ENCODE results near the gene ASPM.

Gene ASPM

DNA sequence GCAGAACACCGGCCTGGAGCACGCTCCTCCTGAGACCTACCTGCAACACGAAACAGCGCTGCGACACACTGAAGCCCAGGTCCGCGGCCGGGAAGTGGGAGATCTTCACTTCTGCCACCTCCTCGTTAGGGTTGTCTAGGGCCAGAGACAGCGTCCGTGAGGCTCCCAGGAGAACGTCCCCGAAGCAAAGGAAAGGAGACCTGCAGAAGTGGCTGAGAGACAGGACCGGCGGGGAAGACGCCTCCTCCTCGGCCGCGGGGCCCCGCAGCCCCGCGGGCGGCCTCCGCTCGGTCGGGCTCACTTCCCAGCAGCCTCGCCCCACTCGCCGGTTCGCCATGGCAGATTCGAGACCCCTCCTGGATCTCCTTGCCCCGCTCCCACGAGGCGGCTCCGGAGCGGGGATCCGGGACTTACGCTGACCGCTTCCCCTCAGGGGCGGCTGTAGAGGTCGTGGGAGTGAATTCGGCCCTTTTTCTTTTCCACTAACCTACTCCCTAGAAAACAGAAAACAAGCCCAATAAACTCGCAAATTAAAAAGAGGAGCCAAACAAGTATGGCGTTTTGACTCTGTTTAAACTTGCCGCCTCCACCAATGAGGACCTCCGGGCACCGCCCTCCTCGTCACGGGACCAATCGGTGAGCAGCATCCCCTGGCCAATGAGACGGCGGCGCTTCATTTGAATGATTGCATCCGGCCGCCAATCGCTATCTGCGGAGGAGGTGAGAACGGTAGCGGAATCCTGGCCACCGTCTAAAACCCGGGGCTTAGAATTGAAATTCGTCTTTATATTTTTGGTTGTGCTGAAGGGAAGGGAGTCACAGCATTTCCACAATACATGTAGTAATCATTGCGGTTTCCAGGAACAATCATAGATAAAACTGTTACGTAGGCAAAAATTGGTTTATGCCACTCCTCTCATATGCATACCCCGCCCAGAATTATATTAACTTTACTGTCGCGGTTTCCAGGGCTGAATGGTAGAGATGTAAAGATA, at the start of gene ASPM (continued):
- TF ChIP-seq, protein P1, sequence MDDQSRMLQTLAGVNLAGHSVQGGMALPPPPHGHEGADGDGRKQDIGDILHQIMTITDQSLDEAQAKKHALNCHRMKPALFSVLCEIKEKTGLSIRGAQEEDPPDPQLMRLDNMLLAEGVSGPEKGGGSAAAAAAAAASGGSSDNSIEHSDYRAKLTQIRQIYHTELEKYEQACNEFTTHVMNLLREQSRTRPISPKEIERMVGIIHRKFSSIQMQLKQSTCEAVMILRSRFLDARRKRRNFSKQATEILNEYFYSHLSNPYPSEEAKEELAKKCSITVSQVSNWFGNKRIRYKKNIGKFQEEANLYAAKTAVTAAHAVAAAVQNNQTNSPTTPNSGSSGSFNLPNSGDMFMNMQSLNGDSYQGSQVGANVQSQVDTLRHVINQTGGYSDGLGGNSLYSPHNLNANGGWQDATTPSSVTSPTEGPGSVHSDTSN (CRISPR knock-in tag; IDR thresholded peaks at IDR 0.05) = 0 out of 2 replicates have a peak, but pooled peaks have one; percentile 43
- TF ChIP-seq KLF10 (tag by site-specific recombination; IDR thresholded peaks at IDR 0.05) (no peak), ZNF324 (tag by site-specific recombination; IDR thresholded peaks at IDR 0.05) (peak; percentile 26; the same call in 1 of the 2 replicates), ZNF548 (tag by site-specific recombination; IDR thresholded peaks at IDR 0.05) (no peak), MEIS1 (CRISPR knock-in tag; IDR thresholded peaks at IDR 0.05; ENCODE audit: borderline replicate concordance) (no peak), ZFHX2 (tag by site-specific recombination; conservative IDR thresholded peaks at IDR 0.05) (no peak), ZNF184 (tag by site-specific recombination; IDR thresholded peaks at IDR 0.05) (no peak), ZBTB17 (tag by site-specific recombination; IDR thresholded peaks at IDR 0.05) (no peak), ZNF777 (tag by site-specific recombination; IDR thresholded peaks at IDR 0.05; ENCODE audit: borderline replicate concordance) (no peak), OSR2 (tag by site-specific recombination; IDR thresholded peaks at IDR 0.05) (peak; percentile 67), ZNF549 (tag by site-specific recombination; IDR thresholded peaks at IDR 0.05) (no peak), ZNF132 (tag by site-specific recombination; IDR thresholded peaks at IDR 0.05; ENCODE audit: borderline replicate concordance) (no peak), ZNF660 (tag by site-specific recombination; IDR thresholded peaks at IDR 0.05) (peak; percentile 42; the same call in 1 of the 2 replicates), ZNF555 (tag by site-specific recombination; conservative IDR thresholded peaks at IDR 0.05) (no peak), BCL11A (tag by site-specific recombination; IDR thresholded peaks at IDR 0.05; ENCODE audit: low read depth) (no peak), ZNF776 (tag by site-specific recombination; IDR thresholded peaks at IDR 0.05; ENCODE audit: borderline replicate concordance) (no peak), ZBTB7A (tag by site-specific recombination; IDR thresholded peaks at IDR 0.05; ENCODE audit: low read depth) (no peak), ZSCAN23 (tag by site-specific recombination; IDR thresholded peaks at IDR 0.05) (no peak), ZFP3 (tag by site-specific recombination; IDR thresholded peaks at IDR 0.05; ENCODE audit: low read depth) (no peak), SCRT2 (tag by site-specific recombination; IDR thresholded peaks at IDR 0.05) (no peak), ZNF585B (tag by site-specific recombination; IDR thresholded peaks at IDR 0.05) (no peak), ZNF214 (tag by site-specific recombination; IDR thresholded peaks at IDR 0.05; ENCODE audit: borderline replicate concordance) (no peak), ZNF654 (tag by site-specific recombination; IDR thresholded peaks at IDR 0.05; ENCODE audit: low read depth) (no peak)
- TF ChIP-seq, protein P2, sequence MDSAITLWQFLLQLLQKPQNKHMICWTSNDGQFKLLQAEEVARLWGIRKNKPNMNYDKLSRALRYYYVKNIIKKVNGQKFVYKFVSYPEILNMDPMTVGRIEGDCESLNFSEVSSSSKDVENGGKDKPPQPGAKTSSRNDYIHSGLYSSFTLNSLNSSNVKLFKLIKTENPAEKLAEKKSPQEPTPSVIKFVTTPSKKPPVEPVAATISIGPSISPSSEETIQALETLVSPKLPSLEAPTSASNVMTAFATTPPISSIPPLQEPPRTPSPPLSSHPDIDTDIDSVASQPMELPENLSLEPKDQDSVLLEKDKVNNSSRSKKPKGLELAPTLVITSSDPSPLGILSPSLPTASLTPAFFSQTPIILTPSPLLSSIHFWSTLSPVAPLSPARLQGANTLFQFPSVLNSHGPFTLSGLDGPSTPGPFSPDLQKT (IDR thresholded peaks at IDR 0.05; ENCODE audit: borderline replicate concordance, low read depth, low read length) = no peak
- TF ChIP-seq, protein P3, sequence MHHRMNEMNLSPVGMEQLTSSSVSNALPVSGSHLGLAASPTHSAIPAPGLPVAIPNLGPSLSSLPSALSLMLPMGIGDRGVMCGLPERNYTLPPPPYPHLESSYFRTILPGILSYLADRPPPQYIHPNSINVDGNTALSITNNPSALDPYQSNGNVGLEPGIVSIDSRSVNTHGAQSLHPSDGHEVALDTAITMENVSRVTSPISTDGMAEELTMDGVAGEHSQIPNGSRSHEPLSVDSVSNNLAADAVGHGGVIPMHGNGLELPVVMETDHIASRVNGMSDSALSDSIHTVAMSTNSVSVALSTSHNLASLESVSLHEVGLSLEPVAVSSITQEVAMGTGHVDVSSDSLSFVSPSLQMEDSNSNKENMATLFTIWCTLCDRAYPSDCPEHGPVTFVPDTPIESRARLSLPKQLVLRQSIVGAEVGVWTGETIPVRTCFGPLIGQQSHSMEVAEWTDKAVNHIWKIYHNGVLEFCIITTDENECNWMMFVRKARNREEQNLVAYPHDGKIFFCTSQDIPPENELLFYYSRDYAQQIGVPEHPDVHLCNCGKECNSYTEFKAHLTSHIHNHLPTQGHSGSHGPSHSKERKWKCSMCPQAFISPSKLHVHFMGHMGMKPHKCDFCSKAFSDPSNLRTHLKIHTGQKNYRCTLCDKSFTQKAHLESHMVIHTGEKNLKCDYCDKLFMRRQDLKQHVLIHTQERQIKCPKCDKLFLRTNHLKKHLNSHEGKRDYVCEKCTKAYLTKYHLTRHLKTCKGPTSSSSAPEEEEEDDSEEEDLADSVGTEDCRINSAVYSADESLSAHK (tag by site-specific recombination; IDR thresholded peaks at IDR 0.05) = peak; percentile 44; the same call in 1 of the 2 replicates
- TF ChIP-seq, protein P4, sequence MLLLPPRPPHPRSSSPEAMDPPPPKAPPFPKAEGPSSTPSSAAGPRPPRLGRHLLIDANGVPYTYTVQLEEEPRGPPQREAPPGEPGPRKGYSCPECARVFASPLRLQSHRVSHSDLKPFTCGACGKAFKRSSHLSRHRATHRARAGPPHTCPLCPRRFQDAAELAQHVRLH (tag by site-specific recombination; IDR thresholded peaks at IDR 0.05) = no peak
- TF ChIP-seq, protein P5, sequence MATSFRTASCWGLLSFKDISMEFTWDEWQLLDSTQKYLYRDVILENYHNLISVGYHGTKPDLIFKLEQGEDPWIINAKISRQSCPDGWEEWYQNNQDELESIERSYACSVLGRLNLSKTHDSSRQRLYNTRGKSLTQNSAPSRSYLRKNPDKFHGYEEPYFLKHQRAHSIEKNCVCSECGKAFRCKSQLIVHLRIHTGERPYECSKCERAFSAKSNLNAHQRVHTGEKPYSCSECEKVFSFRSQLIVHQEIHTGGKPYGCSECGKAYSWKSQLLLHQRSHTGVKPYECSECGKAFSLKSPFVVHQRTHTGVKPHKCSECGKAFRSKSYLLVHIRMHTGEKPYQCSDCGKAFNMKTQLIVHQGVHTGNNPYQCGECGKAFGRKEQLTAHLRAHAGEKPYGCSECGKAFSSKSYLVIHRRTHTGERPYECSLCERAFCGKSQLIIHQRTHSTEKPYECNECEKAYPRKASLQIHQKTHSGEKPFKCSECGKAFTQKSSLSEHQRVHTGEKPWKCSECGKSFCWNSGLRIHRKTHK (tag by site-specific recombination; IDR thresholded peaks at IDR 0.05) = no peak
- TF ChIP-seq, protein P6, sequence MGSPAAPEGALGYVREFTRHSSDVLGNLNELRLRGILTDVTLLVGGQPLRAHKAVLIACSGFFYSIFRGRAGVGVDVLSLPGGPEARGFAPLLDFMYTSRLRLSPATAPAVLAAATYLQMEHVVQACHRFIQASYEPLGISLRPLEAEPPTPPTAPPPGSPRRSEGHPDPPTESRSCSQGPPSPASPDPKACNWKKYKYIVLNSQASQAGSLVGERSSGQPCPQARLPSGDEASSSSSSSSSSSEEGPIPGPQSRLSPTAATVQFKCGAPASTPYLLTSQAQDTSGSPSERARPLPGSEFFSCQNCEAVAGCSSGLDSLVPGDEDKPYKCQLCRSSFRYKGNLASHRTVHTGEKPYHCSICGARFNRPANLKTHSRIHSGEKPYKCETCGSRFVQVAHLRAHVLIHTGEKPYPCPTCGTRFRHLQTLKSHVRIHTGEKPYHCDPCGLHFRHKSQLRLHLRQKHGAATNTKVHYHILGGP (tag by site-specific recombination; IDR thresholded peaks at IDR 0.05) = no peak
- TF ChIP-seq, protein P7, sequence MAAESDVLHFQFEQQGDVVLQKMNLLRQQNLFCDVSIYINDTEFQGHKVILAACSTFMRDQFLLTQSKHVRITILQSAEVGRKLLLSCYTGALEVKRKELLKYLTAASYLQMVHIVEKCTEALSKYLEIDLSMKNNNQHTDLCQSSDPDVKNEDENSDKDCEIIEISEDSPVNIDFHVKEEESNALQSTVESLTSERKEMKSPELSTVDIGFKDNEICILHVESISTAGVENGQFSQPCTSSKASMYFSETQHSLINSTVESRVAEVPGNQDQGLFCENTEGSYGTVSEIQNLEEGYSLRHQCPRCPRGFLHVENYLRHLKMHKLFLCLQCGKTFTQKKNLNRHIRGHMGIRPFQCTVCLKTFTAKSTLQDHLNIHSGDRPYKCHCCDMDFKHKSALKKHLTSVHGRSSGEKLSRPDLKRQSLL (tag by site-specific recombination; IDR thresholded peaks at IDR 0.05) = no peak

Measured in HEK293 (cell line).